GM10248 (cell line): Measurements from ENCODE around the gene TPO.

Source experiments
- CTCF ChIA-PET: fragments of 300-600 bp; sonication (Branson Sonifier 250); formaldehyde crosslinking; extraction: SDS; loops from one replicate; lab custom pipeline; 2021; ENCODE audit warnings: antibody characterized with exemption; lab: Yijun Ruan, JAX
- POLR2A ChIA-PET: fragments of 350-650 bp; sonication (Branson Sonifier 250); formaldehyde crosslinking; extraction: SDS; loops from one replicate; lab custom pipeline; 2020; ENCODE audit warnings: antibody characterized with exemption; lab: Yijun Ruan, JAX
- DNase-seq: peaks from one replicate; pipeline ENCODE4 v3.0.0; 2012; ENCODE audit errors: extremely low spot score
- CTCF ChIP-seq: IDR thresholded peaks from 2 replicates; pipeline ENCODE4 v1.5.1; 2012; ENCODE audit warnings: mild to moderate bottlenecking, low read depth; ENCODE audit errors: extremely low read depth, missing control alignments, control extremely low read depth

TPO gene

DNA sequence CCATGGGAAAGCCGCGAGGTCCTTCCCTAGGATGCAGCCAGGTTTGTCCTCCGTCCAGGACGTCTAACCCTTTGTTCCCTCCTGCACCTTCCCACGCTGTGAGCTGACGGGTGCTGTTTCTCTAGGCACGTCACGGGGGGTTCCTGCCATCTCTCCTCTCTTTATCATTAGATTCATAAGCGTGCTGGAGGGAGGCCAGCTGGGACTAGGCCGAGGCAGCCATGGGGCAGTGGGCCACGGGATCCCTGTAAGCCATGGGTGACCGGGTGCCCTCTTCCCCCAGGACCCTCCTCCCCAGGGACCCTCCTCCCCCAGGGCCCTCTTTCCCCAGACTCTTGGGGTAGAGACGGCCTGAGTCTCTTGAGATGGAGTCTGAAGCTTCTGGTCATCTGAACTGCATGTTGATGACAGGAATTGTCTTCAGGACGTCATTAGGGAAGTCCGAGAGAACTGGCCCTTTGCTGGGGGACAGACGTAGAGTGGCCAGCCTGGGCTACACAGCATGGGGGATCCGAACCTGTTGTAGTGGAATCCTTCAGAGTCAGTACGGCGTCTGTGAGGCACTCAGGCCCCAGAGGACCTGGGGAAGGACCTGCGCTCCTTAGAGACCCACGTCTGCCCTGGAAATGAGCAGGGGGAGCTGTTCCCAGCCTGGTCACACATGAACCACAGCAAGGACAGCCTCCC, 108.1 kb downstream of the TPO start:
- DNase-seq, result no peak
- TF ChIP-seq CTCF, result no peak
- POLR2A ChIA-PET, result no interaction called here
- CTCF ChIA-PET, result no interaction called here

DNA sequence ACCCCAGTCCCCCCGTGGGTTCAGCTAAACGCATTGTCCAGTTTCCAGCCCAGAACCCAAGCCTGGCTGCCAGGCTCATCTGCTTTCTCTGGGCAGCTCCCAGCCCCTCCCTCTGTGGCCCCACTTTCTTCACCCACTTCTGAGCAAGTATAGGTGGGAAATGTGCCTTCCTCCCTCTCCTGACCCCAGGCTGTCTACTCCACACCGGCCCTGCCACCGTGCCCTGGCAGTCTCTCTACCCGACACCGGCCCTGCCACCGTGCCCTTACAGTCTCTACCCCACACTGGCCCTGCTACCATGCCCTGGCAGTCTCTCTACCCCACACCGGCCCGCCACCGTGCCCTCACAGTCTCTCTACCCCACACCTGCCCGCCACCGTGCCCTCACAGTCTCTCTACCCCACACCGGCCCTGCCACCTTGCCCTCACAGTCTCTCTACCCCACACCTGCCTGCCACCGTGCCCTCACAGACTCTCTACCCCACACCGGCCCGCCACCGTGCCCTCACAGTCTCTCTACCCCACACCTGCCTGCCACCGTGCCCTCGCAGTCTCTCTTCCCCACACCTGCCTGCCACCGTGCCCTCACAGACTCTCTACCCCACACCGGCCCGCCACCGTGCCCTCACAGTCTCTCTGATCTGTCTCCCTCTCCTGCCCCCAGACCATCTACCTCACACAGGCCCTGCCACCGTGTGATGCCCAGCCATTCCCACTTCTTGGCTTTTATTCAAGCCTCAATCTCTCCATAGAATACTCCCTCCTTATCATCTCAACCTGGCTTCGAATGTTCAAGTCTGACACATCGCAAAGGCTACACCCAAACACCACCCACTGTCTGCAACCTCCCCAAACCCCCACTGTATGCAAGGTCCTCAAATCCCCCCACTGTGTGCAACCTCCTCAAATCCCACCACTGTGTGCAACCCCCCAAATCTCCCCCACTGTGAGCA, 108.9 kb downstream of the TPO start:
- TF ChIP-seq CTCF, result no peak
- no peak for DNase-seq
- ChIA-PET POLR2A (no interaction called here), CTCF (no interaction called here)

GRCh38 chr2:1527153-1527992, 114.1 kb downstream of the TPO start:
- TF ChIP-seq CTCF, result no peak
- DNase-seq, result no peak
- CTCF ChIA-PET, result no interaction called here
- POLR2A ChIA-PET, result no interaction called here

DNA sequence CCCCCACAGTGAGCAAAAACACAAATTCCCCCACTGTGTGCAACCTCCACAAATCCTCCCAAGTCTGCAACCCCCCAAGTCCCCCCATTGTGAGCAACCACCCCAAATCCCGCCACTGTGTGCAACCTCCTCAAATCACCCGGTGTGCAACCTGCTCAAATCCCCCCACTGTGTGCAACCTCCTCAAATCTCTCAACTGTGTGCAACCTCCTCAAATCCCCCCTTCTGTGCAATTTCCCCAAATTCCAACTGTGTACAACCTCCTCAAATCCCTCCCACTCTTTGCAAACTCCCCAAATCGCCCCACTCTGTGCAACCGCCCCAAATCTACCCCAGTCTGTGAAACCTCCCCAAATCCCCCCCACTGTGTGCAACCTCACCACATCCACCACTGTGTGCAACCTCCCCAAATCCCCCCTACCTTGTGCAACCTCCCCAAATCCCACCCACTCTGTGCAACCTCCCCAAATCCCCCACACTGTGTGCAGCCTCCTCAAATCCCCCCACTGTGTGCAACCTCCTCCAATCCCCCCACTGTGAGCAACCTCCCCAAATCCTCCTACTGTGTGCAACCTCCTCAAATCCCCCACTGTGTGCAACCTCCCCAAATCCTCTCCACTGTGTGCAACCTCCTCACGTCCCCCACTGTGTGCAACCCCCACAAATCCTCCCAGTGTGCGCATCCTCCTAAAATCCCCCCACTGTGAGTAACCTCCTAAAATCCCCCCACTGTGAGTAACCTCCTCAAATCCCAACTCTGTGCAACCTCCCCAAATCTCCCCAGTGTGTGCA, 115.2 kb downstream of the TPO start:
- CTCF ChIA-PET, result no interaction called here
- POLR2A ChIA-PET, result no interaction called here
- no peak for DNase-seq
- no peak for TF ChIP-seq CTCF

- TF ChIP-seq CTCF, result no peak
- ChIA-PET CTCF (no interaction called here), POLR2A (no interaction called here)
- no peak for DNase-seq
These were observed 125.4 kb downstream of the TPO start for GRCh38 chr2:1538663-1539062.
